Muscle layer of duodenum (tissue), 2 donors: ENCODE data around the gene KIAA2012.

Experiments used
- H3K27ac ChIP-seq: one replicate; pipeline ENCODE4 v1.7.0; 2013; ENCODE audit warnings: mild to moderate bottlenecking, low read length
- H3K27me3 ChIP-seq: one replicate; pipeline ENCODE4 v1.7.0; 2013; ENCODE audit warnings: low read depth, mild to moderate bottlenecking, control low read depth, low read length
- H3K36me3 ChIP-seq, 2 donors: one replicate each; pipeline ENCODE4 v1.7.0; 2013; ENCODE audit warnings: low read length in 2 of 2, control low read depth in 1 of 2, mild to moderate bottlenecking in 1 of 2; ENCODE audit not compliant: insufficient read depth in 2 of 2, control insufficient read depth in 1 of 2
- H3K4me1 ChIP-seq, 2 donors: one replicate each; pipeline ENCODE4 v1.7.0; 2013; ENCODE audit warnings: low read length in 2 of 2, mild to moderate bottlenecking in 2 of 2, control low read depth in 1 of 2, moderate library complexity in 1 of 2; ENCODE audit not compliant: insufficient read depth in 2 of 2, control insufficient read depth in 1 of 2
- H3K4me3 ChIP-seq, 2 donors: one replicate each; pipeline ENCODE4 v1.7.0; 2013; ENCODE audit warnings: low read length in 2 of 2, low read depth in 1 of 2, mild to moderate bottlenecking in 1 of 2
- H3K9me3 ChIP-seq, 2 donors: one replicate each; pipeline ENCODE4 v1.7.0; 2013; ENCODE audit warnings: low read length in 2 of 2, control low read depth in 1 of 2, mild to moderate bottlenecking in 1 of 2; ENCODE audit not compliant: control insufficient read depth in 1 of 2
- donor health status: healthy.

Gene KIAA2012

DNA sequence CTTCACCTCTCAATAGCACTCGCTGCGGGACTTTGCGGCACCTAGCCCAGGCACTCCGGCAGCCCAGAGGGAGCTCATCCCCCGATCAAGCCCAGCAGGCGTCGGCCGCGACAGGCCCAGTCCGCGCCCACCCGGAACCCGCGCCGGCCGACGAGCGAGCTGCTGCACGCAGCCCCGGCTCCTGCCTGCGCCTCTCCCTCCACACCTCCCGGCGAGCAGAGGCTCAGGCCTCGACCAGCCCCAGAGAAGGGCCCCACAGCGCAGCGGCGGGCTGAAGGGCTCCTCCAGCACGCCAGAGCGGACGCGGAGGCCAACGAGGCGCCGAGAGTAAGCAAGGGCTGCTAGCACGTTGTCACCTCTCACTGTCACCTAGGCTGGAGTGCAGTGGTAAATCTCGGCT lies 63.5 kb downstream of the KIAA2012 start:
- no peaks in the 10 kb centered on the region for H3K9me3 ChIP-seq
- no peaks in the 10 kb centered on the region for H3K36me3 ChIP-seq
- no peak overlapping the region for H3K4me3 ChIP-seq
- no peaks in the 10 kb centered on the region for H3K27me3 ChIP-seq
- peaks cover 7 to 39% of the 10 kb centered on the region in 2 donors for H3K4me1 ChIP-seq
- H3K27ac ChIP-seq, result no peak overlapping the region

DNA sequence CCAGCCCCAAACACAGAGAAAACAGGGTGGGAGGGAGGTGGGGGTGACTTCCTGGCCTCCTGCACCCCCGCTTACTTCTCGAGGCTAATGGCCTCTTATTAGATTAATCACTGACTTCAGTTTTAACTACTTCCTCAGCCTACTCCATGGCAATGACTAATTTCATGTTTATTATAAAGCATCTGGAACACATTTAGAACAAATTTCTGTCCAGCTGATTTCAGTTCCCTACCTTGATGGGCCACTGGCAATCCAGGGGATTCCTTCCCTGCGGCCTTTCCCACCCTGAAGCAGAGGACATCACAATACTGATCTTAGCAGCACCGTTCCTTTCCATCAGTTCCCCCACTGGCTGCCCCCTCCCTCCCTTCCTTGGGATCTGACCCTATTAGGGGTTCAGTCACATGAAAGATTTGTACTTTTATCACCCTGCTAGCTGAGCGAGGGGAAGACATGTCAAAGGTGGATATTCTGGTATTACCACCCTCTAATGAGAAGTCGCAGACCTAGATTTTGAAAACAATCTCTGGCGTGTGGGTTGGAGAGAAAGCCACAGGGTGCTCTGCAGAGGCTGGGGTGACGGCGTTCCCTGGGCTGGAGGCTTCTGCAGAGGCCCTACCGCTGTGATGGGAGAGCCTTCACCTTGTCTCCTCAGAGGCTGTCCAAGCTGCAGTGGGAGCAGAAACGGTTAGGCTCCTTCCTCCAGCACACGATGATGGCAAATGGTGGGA lies 67.6 kb downstream of the KIAA2012 start:
- Histone ChIP-seq H3K36me3 (no peaks in the 10 kb centered on the region), H3K27me3 (no peaks in the 10 kb centered on the region), H3K4me1 (peaks cover 6 to 39% of the 10 kb centered on the region in 2 donors), H3K27ac (no peak overlapping the region), H3K4me3 (no peak overlapping the region), H3K9me3 (no peaks in the 10 kb centered on the region)

DNA sequence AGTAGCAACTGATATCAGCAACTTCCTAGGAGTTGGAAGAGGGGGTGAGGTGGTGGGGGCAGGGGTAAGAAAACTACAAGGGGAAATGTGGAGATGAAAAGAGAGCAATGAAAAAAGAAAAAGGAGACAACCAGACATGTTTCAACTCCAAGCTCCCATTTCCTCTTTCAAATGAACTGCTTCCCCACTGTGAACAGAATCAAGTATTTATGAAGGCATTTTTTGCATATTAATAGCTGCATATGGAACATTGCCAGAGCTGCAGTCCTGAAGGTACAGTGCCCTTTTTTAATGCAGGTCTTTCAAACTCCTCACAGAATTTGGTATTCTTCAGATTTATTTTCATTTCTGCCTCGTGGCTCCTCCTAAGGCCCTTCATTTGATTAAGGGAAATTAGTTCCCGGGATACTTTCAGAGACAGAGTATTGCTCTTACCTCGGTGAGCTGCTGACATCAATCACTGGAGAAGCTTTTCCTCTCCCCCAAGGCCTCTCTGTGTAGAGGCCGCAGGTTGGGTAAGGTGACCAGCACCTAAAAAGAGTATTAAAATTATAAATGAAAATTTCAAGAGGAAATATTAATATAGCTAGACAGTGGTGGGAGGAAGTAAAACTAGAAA lies 68.4 kb downstream of the KIAA2012 start:
- no peak overlapping the region for H3K27ac ChIP-seq

DNA sequence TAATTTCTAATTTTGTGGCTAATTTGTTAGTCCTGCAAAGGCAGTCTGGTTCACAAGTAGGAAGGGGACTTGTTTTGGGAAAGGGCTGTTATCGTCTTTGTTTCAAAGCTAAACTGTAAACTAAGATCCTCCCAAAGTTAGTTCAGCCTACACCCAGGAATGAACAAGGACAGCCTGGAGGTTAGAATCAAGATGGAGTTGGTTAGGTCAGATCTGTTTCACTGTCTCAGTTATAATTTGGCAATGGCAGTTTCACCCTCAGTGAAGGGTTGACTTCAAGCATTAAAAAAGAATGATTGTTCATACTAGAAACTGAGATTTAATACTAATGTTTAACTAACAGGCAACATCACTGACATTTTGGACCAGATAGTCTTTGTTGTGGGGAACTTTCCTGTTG lies 69.5 kb downstream of the KIAA2012 start:
- Histone ChIP-seq H3K36me3 (no peaks in the 10 kb centered on the region), H3K4me3 (no peak overlapping the region), H3K9me3 (no peaks in the 10 kb centered on the region), H3K4me1 (peaks cover 4 to 35% of the 10 kb centered on the region in 2 donors), H3K27ac (no peak overlapping the region), H3K27me3 (no peaks in the 10 kb centered on the region)

More for the DNA sequence above, 68.4 kb downstream of the KIAA2012 start:
- no peak overlapping the region for H3K4me3 ChIP-seq
- H3K9me3 ChIP-seq, result no peaks in the 10 kb centered on the region
- H3K36me3 ChIP-seq, result no peaks in the 10 kb centered on the region
- H3K4me1 ChIP-seq, result peaks cover 4 to 34% of the 10 kb centered on the region in 2 donors
- no peaks in the 10 kb centered on the region for H3K27me3 ChIP-seq

DNA sequence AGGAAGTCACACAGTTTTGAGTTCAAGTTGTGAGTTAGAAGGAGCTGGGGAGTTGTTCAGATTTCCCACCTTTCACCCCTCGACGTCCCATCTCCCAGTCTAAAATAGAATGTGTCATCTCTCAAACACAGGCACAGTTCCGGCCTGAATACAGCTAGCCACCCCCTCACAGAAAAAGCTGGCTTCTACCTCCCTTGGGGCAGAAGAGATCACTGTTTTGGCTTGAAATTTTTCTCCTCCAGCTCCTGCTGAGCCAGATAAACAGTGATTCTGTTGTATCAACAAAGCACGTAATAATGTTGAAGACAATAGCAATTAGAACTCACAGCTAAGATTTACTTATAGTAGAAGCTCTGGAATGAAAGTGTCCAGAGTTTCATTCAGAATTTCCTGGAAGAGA lies 74.7 kb downstream of the KIAA2012 start:
- H3K27ac ChIP-seq, result peak overlapping the region; percentile 58
- no peak overlapping the region for H3K4me3 ChIP-seq
- H3K36me3 ChIP-seq, result no peaks in the 10 kb centered on the region
- no peaks in the 10 kb centered on the region for H3K27me3 ChIP-seq
- H3K9me3 ChIP-seq, result no peaks in the 10 kb centered on the region
- H3K4me1 ChIP-seq, result peaks cover 13 to 20% of the 10 kb centered on the region in 2 donors

DNA sequence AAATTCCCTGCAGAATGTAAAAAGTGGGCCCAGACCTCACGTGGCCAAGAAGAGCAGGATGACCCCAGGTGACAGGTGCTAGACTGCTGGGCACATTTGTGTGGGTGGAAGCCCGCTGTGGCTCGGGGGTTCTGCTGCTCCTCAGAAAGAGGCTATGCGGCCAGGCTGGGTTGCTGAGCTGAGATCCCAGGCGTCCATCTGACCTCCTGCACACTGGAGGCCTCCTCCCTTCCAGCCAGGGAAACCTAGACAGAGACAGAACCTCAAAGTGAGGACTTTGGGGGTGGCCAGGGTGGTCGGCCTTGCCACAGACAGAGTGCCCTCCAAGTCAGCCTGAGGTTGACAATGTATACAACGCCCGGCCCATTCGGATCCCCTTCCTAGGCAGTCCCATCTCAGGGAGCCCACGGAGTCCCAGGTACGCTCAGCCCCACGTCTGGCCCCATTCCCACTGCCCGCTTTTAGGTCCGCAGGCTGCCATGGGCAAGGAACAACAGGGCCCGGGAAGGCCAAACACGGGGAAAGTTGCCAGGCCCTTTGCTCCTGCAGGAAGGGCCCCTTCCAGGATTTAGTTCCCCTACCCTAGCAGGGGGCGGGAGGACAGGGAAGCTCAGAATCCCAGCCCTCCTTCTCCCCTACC lies 75.6 kb downstream of the KIAA2012 start:
- Histone ChIP-seq H3K27me3 (no peaks in the 10 kb centered on the region), H3K36me3 (no peaks in the 10 kb centered on the region), H3K4me3 (peak overlapping the region in 1 of 2 donors; percentile 25), H3K4me1 (peaks cover 13 to 20% of the 10 kb centered on the region in 2 donors), H3K27ac (peak overlapping the region; percentile 73), H3K9me3 (no peaks in the 10 kb centered on the region)

DNA sequence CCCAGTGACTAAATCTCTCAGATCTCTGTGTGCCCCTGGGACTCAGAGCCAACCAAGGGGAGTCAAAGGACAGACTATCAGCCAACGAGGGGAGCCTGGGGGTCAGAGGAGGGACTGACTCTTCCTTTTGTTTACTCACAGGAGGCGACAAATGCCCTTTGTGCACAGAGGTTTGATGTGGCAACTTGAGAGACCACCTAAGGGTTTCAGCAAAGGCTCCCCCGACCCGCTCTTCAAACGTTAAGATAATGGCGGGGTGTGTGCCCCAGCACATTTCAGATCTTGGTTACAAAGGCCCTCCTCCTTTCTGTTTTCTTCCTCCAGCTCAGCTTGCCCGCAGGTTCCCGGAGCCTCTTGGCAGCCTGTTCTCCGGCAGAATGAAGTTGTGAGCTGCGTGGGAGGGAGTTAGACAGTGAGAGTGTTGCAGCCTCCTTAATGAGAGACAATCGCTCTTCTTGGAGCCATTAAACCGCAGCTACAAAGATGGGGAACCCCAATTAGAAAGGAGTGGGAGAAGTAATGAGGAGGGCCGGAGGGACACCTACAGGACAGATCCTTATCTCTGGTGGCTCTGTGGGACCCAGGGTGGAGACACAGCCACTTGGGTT lies 76.2 kb downstream of the KIAA2012 start:
- H3K36me3 ChIP-seq, result no peaks in the 10 kb centered on the region
- peak overlapping the region in 1 of 2 donors; percentile 25 for H3K4me3 ChIP-seq
- peak overlapping the region; percentile 73 for H3K27ac ChIP-seq
- no peaks in the 10 kb centered on the region for H3K27me3 ChIP-seq
- no peaks in the 10 kb centered on the region for H3K9me3 ChIP-seq
- peaks cover 13 to 24% of the 10 kb centered on the region in 2 donors for H3K4me1 ChIP-seq

DNA sequence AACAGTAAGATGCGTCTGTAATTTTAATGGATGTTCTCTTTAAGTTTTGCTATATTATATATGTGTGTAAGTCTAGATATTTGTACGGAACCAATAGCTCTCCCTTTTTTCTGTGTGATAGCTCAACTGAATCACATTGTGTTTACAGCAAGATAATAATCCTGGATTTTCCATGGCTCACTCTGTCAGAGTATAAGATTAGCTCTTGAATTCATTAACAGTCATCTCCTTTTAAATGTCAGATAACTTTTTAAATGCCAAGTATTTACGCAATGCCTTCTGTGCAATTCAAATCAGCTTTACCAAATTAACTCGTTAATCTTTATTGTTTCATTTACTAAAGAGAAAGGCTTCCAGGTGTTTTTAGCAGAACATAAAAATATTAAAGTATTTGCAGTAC lies 76.9 kb downstream of the KIAA2012 start:
- H3K4me3 ChIP-seq, result peak overlapping the region in 1 of 2 donors; percentile 25
- H3K27me3 ChIP-seq, result no peaks in the 10 kb centered on the region
- H3K36me3 ChIP-seq, result no peaks in the 10 kb centered on the region
- peak overlapping the region; percentile 73 for H3K27ac ChIP-seq
- H3K9me3 ChIP-seq, result no peaks in the 10 kb centered on the region
- H3K4me1 ChIP-seq, result peaks cover 13 to 24% of the 10 kb centered on the region in 2 donors

DNA sequence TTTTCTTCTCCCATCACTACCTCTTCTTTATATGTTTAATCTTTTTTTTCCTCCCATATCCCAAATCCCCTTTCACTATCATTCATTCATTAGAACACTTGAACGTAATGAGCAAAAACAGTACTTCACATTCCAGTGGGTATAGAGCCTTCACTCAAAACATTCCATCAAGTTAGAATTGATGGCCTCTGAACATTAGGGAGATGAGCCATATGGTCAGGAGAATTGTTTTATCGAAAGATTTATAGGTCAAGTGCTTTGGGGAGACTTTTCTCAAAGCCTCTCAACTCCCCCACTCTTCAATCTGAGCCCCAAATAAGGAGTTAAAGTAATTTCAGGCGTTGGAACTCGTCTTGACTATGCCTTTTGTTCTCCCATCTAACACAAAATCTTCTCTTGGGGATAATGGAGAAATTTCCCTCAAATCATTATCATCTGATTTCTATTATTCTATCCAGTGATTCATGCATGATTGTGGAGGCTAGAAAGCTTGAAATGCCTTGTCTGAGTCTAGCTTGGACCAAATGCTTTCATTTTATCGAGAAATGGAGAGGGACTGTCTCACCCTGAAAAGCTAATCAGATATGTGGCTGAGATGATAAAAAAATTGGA lies 79.2 kb downstream of the KIAA2012 start:
- peaks cover 13 to 20% of the 10 kb centered on the region in 2 donors for H3K4me1 ChIP-seq
- H3K27ac ChIP-seq, result no peak overlapping the region
- no peaks in the 10 kb centered on the region for H3K36me3 ChIP-seq
- no peak overlapping the region for H3K4me3 ChIP-seq
- no peaks in the 10 kb centered on the region for H3K27me3 ChIP-seq
- no peaks in the 10 kb centered on the region for H3K9me3 ChIP-seq

DNA sequence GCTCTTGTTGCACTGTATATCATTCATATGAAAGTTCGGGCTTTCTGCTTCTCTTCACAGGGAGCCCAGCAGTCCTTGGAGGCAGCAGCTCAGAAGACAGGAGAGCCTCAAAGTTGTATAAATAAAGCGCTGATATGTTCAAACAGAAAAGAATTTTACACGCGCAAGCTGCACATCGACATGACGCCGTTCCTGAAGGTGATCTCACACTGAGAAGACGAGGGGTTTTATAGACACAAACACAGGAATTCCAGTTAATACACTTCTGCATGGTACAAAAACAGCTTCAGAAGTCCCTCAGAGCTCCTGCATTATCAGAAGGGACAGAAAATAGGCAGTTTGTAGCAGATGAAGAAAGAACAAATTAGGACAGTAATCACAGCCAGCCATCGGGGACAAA lies 81.6 kb downstream of the KIAA2012 start:
- Histone ChIP-seq H3K27me3 (no peaks in the 10 kb centered on the region), H3K9me3 (no peaks in the 10 kb centered on the region), H3K4me1 (peaks cover 0 to 4% of the 10 kb centered on the region in 2 donors), H3K27ac (no peak overlapping the region), H3K4me3 (no peak overlapping the region), H3K36me3 (no peaks in the 10 kb centered on the region)
